CD4-positive, alpha-beta T cell (primary cell): ENCODE measurements around the gene GDPD4. TPM values are rescaled to one million over a fixed set of nuclear protein-coding genes. Genes with fewer than 3 reads are reported as not detected.

Experiments
- ATAC-seq: fragments of 200-7000 bp; cut with Tn5 transposase; one replicate; pipeline ENCODE4 v1.10.0; 2022; ENCODE audit warnings: mild to moderate bottlenecking; ENCODE audit not compliant: poor library complexity
- CTCF ChIA-PET: fragments of 350-600 bp; sonication (Branson Sonifier 250); formaldehyde crosslinking; loops from one replicate; lab custom pipeline; 2021; ENCODE audit warnings: antibody characterized with exemption, inconsistent platforms; lab: Charles Lee
- POLR2A ChIA-PET: fragments of 350-600 bp; sonication (Branson Sonifier 250); formaldehyde crosslinking; loops from one replicate; lab custom pipeline; 2021; ENCODE audit warnings: antibody characterized with exemption, inconsistent platforms; lab: Charles Lee
- DNase-seq, 14 experiments: peaks; one replicate each; pipeline ENCODE4 v3.0.0-alpha.2; 2013 to 2020; ENCODE audit warnings: mixed read lengths in 2 of 14
- H3K27ac ChIP-seq, 2 donors: one replicate each; pipeline versions ENCODE4 v1.5.1 to v1.7.0; 2013; ENCODE audit warnings: low read length in 2 of 2, low read depth in 1 of 2, mild to moderate bottlenecking in 1 of 2
- H3K27me3 ChIP-seq, 2 experiments: 1 replicate in 1 of 2; 2 replicates in 1 of 2; pipeline versions ENCODE4 v1.6.1 to v1.7.0; 2013; ENCODE audit warnings: low read length in 2 of 2, control low read depth in 1 of 2, mild to moderate bottlenecking in 1 of 2, moderate library complexity in 1 of 2; ENCODE audit not compliant: insufficient read depth in 2 of 2, control insufficient read depth in 1 of 2
- H3K36me3 ChIP-seq: one replicate; pipeline ENCODE4 v1.6.1; 2013; ENCODE audit warnings: low read length, control low read depth; ENCODE audit not compliant: insufficient read depth
- H3K4me1 ChIP-seq: one replicate; pipeline ENCODE4 v1.6.1; 2013; ENCODE audit warnings: low read length, control low read depth; ENCODE audit not compliant: insufficient read depth
- H3K4me3 ChIP-seq: one replicate; pipeline ENCODE4 v1.5.1; 2013; ENCODE audit warnings: mild to moderate bottlenecking, low read length, moderate library complexity
- H3K9me3 ChIP-seq, 2 experiments: 1 replicate in 1 of 2; 2 replicates in 1 of 2; pipeline versions ENCODE4 v1.6.1 to v1.7.0; 2013; ENCODE audit warnings: low read length in 2 of 2, mild to moderate bottlenecking in 2 of 2, control low read depth in 1 of 2, moderate library complexity in 1 of 2; ENCODE audit not compliant: control insufficient read depth in 1 of 2, insufficient read depth in 1 of 2
- H3K27ac Mint-ChIP-seq: one replicate; pipeline ENCODE4 v1.8.0; 2020; ENCODE audit warnings: mixed read lengths
- H3K27me3 Mint-ChIP-seq: one replicate; pipeline ENCODE4 v1.8.0; 2021; ENCODE audit warnings: mixed read lengths
- H3K36me3 Mint-ChIP-seq: one replicate; pipeline ENCODE4 v1.8.0; 2021; ENCODE audit warnings: low read depth, mixed read lengths
- H3K4me1 Mint-ChIP-seq: one replicate; pipeline ENCODE4 v1.8.0; 2021; ENCODE audit warnings: low read depth, mixed read lengths
- H3K4me3 Mint-ChIP-seq: one replicate; pipeline ENCODE4 v1.8.0; 2020; ENCODE audit warnings: mild to moderate bottlenecking, mixed read lengths
- H3K9me3 Mint-ChIP-seq: one replicate; pipeline ENCODE4 v1.8.0; 2020; ENCODE audit warnings: mixed read lengths
- CTCF ChIP-seq: fragments of 200-600 bp; IDR thresholded peaks from one replicate; pipeline ENCODE4 v1.8.0; 2022; ENCODE audit warnings: antibody characterized with exemption, mild to moderate bottlenecking
- intact Hi-C, 2 experiments: fragments of 100-400 bp; cut with DNase I in 1 of 2; cut with micrococcal nuclease in 1 of 2; formaldehyde crosslinking; loops; one replicate each; pipeline versions ENCODE4 v1.15.1 to v1.9.0; 2023 to 2025; cut with DNase I, micrococcal nuclease
- total RNA-seq, 174 experiments: library from RNA in 2 of 174; stranded (reverse) in 2 of 174; gene quantifications; one replicate each; pipeline ENCODE4 v1.2.3 and lab custom pipeline; 2021 to 2026

The GDPD4 gene
- total RNA-seq, 2 experiments from 2014 or later, result not detected

- no peaks in the 10 kb centered on the region for H3K9me3 ChIP-seq
- POLR2A ChIA-PET, result no interaction called here
- no peak for ATAC-seq
Measured at GRCh38 chr11:77325159-77325558, 23.7 kb upstream of the GDPD4 start.

GRCh38 chr11:77324508-77324907 lies 23.0 kb upstream of the GDPD4 start:
- no peak overlapping the region for H3K4me3 Mint-ChIP-seq
- peaks cover 5% of the 10 kb centered on the region for H3K36me3 ChIP-seq
- H3K4me3 ChIP-seq, result no peak overlapping the region
- H3K4me1 ChIP-seq, result no peaks in the 10 kb centered on the region
- ATAC-seq, result no peak
- peaks cover 2% of the 10 kb centered on the region for H3K9me3 Mint-ChIP-seq
- ChIA-PET CTCF (no interaction called here), POLR2A (no interaction called here)
- peaks cover 53% of the 10 kb centered on the region for H3K36me3 Mint-ChIP-seq
- no peaks in the 10 kb centered on the region for H3K27me3 Mint-ChIP-seq
- no peaks in the 10 kb centered on the region for H3K4me1 Mint-ChIP-seq
- DNase-seq, result no peak
- TF ChIP-seq CTCF, result no peak
- H3K27ac Mint-ChIP-seq, result no peak overlapping the region
- intact Hi-C loops, result no loop called here
- H3K27ac ChIP-seq, result no peak overlapping the region
- H3K9me3 ChIP-seq, result no peaks in the 10 kb centered on the region
- H3K27me3 ChIP-seq, result no peaks in the 10 kb centered on the region

More at GRCh38 chr11:77325159-77325558, 23.7 kb upstream of the GDPD4 start:
- H3K4me1 Mint-ChIP-seq, result no peaks in the 10 kb centered on the region
- Histone ChIP-seq H3K4me1 (no peaks in the 10 kb centered on the region), H3K4me3 (no peak overlapping the region), H3K27ac (no peak overlapping the region), H3K36me3 (peaks cover 5% of the 10 kb centered on the region), H3K27me3 (no peaks in the 10 kb centered on the region)
- no peaks in the 10 kb centered on the region for H3K27me3 Mint-ChIP-seq
- no peak for DNase-seq
- H3K27ac Mint-ChIP-seq, result no peak overlapping the region
- CTCF ChIA-PET, result no interaction called here
- H3K9me3 Mint-ChIP-seq, result peaks cover 2% of the 10 kb centered on the region
- intact Hi-C loops, result no loop called here
- TF ChIP-seq CTCF, result no peak
- H3K36me3 Mint-ChIP-seq, result peaks cover 59% of the 10 kb centered on the region
- H3K4me3 Mint-ChIP-seq, result no peak overlapping the region

GRCh38 chr11:77322926-77323590 lies 21.6 kb upstream of the GDPD4 start:
- H3K36me3 ChIP-seq, result peaks cover 5% of the 10 kb centered on the region
- Mint-ChIP-seq H3K4me1 (no peaks in the 10 kb centered on the region), H3K9me3 (peaks cover 2% of the 10 kb centered on the region), H3K27me3 (no peaks in the 10 kb centered on the region), H3K4me3 (no peak overlapping the region), H3K36me3 (peaks cover 38% of the 10 kb centered on the region), H3K27ac (no peak overlapping the region)
- CTCF ChIA-PET, result interaction anchor here (0.7 kb wide), 1 partner anchor 29 kb away, joined by 3 read pairs; no protein-coding TSS in a partner anchor
- no peaks in the 10 kb centered on the region for H3K27me3 ChIP-seq
- ATAC-seq (no peak), DNase-seq (no peak)
- no peaks in the 10 kb centered on the region for H3K4me1 ChIP-seq
- TF ChIP-seq CTCF, result no peak
- intact Hi-C loops, result no loop called here
- POLR2A ChIA-PET, result no interaction called here
- H3K9me3 ChIP-seq, result no peaks in the 10 kb centered on the region
- no peak overlapping the region for H3K27ac ChIP-seq
- no peak overlapping the region for H3K4me3 ChIP-seq
